ENCODE measurements around the gene SIK1.
"Not testable (repeated sequence)": the region's sequence is repeated elsewhere in the genome, so short reads cannot be mapped to it uniquely, and the experiment has no call there.

DNA sequence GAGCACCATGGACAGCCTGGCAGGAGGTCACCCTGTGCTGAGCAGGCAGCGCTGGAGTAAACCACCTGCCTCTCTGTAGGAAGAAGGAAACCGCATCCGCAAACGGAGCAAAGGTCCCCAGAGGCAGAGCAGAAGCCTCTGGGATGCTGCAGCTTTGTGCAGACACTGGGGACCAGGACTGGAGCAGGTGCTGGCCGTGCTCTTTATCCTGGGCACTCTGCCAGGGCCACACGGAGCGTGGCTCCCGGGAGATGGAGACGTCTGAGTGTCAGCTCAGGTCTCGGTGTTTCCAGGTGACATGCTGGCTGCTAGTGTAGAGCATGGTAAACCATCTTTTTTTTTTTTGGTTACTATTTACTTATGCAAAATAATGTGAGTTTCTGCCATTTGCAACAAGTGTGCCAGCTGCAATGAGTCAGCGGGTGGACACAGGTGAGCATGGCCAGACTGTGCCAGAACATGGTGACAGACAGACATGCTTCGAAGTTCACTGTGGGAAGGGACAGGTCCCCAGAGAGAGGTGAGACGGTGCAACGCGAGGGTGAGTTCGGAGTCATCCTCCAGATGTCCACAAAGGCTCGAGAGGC, 4.0 kb upstream of the SIK1 start:
- TF ChIP-seq POLR2AphosphoS5, POLR2A, EP300 (IDR thresholded peaks at IDR 0.05): not testable (repeated sequence)
- TF ChIP-seq, protein P1, sequence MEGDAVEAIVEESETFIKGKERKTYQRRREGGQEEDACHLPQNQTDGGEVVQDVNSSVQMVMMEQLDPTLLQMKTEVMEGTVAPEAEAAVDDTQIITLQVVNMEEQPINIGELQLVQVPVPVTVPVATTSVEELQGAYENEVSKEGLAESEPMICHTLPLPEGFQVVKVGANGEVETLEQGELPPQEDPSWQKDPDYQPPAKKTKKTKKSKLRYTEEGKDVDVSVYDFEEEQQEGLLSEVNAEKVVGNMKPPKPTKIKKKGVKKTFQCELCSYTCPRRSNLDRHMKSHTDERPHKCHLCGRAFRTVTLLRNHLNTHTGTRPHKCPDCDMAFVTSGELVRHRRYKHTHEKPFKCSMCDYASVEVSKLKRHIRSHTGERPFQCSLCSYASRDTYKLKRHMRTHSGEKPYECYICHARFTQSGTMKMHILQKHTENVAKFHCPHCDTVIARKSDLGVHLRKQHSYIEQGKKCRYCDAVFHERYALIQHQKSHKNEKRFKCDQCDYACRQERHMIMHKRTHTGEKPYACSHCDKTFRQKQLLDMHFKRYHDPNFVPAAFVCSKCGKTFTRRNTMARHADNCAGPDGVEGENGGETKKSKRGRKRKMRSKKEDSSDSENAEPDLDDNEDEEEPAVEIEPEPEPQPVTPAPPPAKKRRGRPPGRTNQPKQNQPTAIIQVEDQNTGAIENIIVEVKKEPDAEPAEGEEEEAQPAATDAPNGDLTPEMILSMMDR (IDR thresholded peaks at IDR 0.05): not testable (repeated sequence)
